H1 (cell line): ENCODE measurements around the gene WDFY3. TPM values are rescaled to one million over a fixed set of nuclear protein-coding genes. Genes with fewer than 3 reads are reported as not detected.

Experiments
- CTCF ChIA-PET: fragments of 300-600 bp; sonication (Branson Sonifier 250); formaldehyde crosslinking; loops from one replicate; lab custom pipeline; 2021; ENCODE audit not compliant: partially characterized antibody; lab: Charles Lee
- POLR2A ChIA-PET: fragments of 300-600 bp; sonication (Branson Sonifier 250); formaldehyde crosslinking; loops from one replicate; lab custom pipeline; 2021; ENCODE audit warnings: inconsistent platforms; ENCODE audit not compliant: partially characterized antibody; lab: Charles Lee
- DNase-seq, 2 experiments: peaks; one replicate each; pipeline versions ENCODE4 v3.0.0 to v3.0.0-alpha.2; 2010 to 2022; ENCODE audit warnings: low spot score in 2 of 2, low read depth in 1 of 2, mixed read lengths in 1 of 2
- FAIRE-seq: peaks from 2 replicates; lab custom pipeline; 2011; peaks lifted over from hg19 to GRCh38; lab: Jason Lieb, UNC
- H2AFZ ChIP-seq: 2 replicates; pipeline ENCODE4 v1.8.1; 2012; ENCODE audit warnings: low read length, inconsistent platforms
- H2AK5ac ChIP-seq: 2 replicates; pipeline ENCODE4 v1.6.1; 2013; ENCODE audit warnings: low read depth, low read length
- H2BK120ac ChIP-seq: replicated peaks from 2 replicates; pipeline ENCODE3; 2013; ENCODE audit warnings: low read depth, low read length, inconsistent platforms
- H2BK12ac ChIP-seq: 2 replicates; pipeline ENCODE4 v1.6.1; 2013; ENCODE audit warnings: low read depth, low read length
- H2BK15ac ChIP-seq: 2 replicates; pipeline ENCODE4 v1.6.1; 2013; ENCODE audit warnings: low read length
- H2BK20ac ChIP-seq: 2 replicates; pipeline ENCODE4 v1.6.1; 2013; ENCODE audit warnings: low read length
- H2BK5ac ChIP-seq: 2 replicates; pipeline ENCODE4 v1.6.1; 2013; ENCODE audit warnings: low read depth, low read length
- H3K14ac ChIP-seq: 2 replicates; pipeline ENCODE4 v1.6.1; 2013; ENCODE audit warnings: inconsistent platforms; ENCODE audit not compliant: insufficient read length
- H3K18ac ChIP-seq: 2 replicates; pipeline ENCODE4 v1.6.1; 2013; ENCODE audit warnings: low read length; ENCODE audit errors: extremely low read depth
- H3K23ac ChIP-seq: 2 replicates; pipeline ENCODE4 v1.6.1; 2013; ENCODE audit warnings: inconsistent platforms; ENCODE audit not compliant: insufficient read length
- H3K23me2 ChIP-seq: 2 replicates; pipeline ENCODE4 v1.6.1; 2013; ENCODE audit warnings: low read depth, low read length
- H3K27ac ChIP-seq: 2 replicates; pipeline ENCODE4 v1.6.1; 2011; ENCODE audit warnings: low read depth, low read length, inconsistent platforms
- H3K27me3 ChIP-seq, 4 experiments: replicated peaks in 1 of 4; 1 replicate in 1 of 4; 2 replicates in 3 of 4; pipeline versions ENCODE4 v1.6.1 to v1.8.1; 2011 to 2013; ENCODE audit warnings: low read length in 3 of 4, mild to moderate bottlenecking in 3 of 4, inconsistent platforms in 2 of 4, mixed read lengths in 2 of 4, moderate library complexity in 1 of 4; ENCODE audit not compliant: control insufficient read depth in 3 of 4, insufficient read depth in 3 of 4; ENCODE audit errors: extremely low read depth in 1 of 4
- H3K36me3 ChIP-seq, 4 experiments: 2 replicates each; pipeline versions ENCODE4 v1.6.1 to v1.8.1; 2011 to 2013; ENCODE audit warnings: mild to moderate bottlenecking in 4 of 4, low read length in 3 of 4, moderate library complexity in 2 of 4, control low read depth in 1 of 4, inconsistent platforms in 1 of 4; ENCODE audit not compliant: insufficient read depth in 4 of 4, control insufficient read depth in 2 of 4
- H3K4ac ChIP-seq: replicated peaks from 2 replicates; pipeline ENCODE3; 2013; ENCODE audit warnings: low read length, low read depth, mixed read lengths, inconsistent platforms; ENCODE audit not compliant: insufficient read length
- H3K4me1 ChIP-seq, 4 experiments: replicated peaks in 1 of 4; 1 replicate in 1 of 4; 2 replicates in 3 of 4; pipeline versions ENCODE4 v1.6.1 to v1.8.1; 2011 to 2013; ENCODE audit warnings: low read length in 3 of 4, inconsistent platforms in 2 of 4, mixed read lengths in 1 of 4; ENCODE audit not compliant: insufficient read depth in 4 of 4, control insufficient read depth in 3 of 4
- H3K4me2 ChIP-seq, 2 experiments: 2 replicates each; pipeline versions ENCODE4 v1.6.1 to v1.8.1; 2011 to 2013; ENCODE audit warnings: low read depth in 2 of 2, low read length in 2 of 2, control low read depth in 1 of 2, inconsistent platforms in 1 of 2, mild to moderate bottlenecking in 1 of 2; ENCODE audit not compliant: insufficient read depth in 1 of 2
- H3K4me3 ChIP-seq, 4 experiments: fragments of 200-600, 300-600 bp in 1 of 4; sonication (generic), shearing (Covaris generic), sonication (Bioruptor Twin) in 1 of 4; 2 replicates each; pipeline versions ENCODE4 v1.5.1 to v1.8.1; 2011 to 2016; ENCODE audit warnings: low read length in 4 of 4, low read depth in 3 of 4, control low read depth in 2 of 4, inconsistent platforms in 2 of 4, mild to moderate bottlenecking in 2 of 4, mixed read lengths in 1 of 4, moderate library complexity in 1 of 4; ENCODE audit not compliant: insufficient read depth in 2 of 4; ENCODE audit errors: extremely low read depth in 1 of 4
- H3K56ac ChIP-seq: replicated peaks from 2 replicates; pipeline ENCODE3; 2013; ENCODE audit warnings: low read depth, mild to moderate bottlenecking, mixed read lengths, low read length, inconsistent platforms; ENCODE audit not compliant: insufficient read length
- H3K79me1 ChIP-seq: 2 replicates; pipeline ENCODE4 v1.6.1; 2013; ENCODE audit warnings: low read depth, low read length, control low read depth
- H3K79me2 ChIP-seq, 2 experiments: 2 replicates each; pipeline versions ENCODE4 v1.6.1 to v1.8.1; 2012 to 2013; ENCODE audit warnings: low read length in 2 of 2, mild to moderate bottlenecking in 2 of 2, inconsistent platforms in 1 of 2; ENCODE audit not compliant: insufficient read depth in 2 of 2, control insufficient read depth in 1 of 2
- H3K9ac ChIP-seq, 4 experiments: replicated peaks in 1 of 4; 1 replicate in 1 of 4; 2 replicates in 3 of 4; pipeline versions ENCODE4 v1.6.1 to v1.8.1; 2011 to 2013; ENCODE audit warnings: low read depth in 3 of 4, low read length in 3 of 4, control low read depth in 2 of 4, mild to moderate bottlenecking in 2 of 4, moderate library complexity in 2 of 4, inconsistent platforms in 1 of 4; ENCODE audit errors: extremely low read depth in 1 of 4
- H3K9me3 ChIP-seq, 2 experiments: 2 replicates each; pipeline versions ENCODE4 v1.6.1 to v1.8.1; 2012 to 2013; ENCODE audit warnings: mild to moderate bottlenecking in 2 of 2, moderate library complexity in 2 of 2, control low read depth in 1 of 2, inconsistent platforms in 1 of 2, low read depth in 1 of 2, low read length in 1 of 2, mixed read lengths in 1 of 2; ENCODE audit not compliant: insufficient read depth in 2 of 2
- H4K20me1 ChIP-seq, 2 experiments: replicated peaks in 1 of 2; 2 replicates each; pipeline versions ENCODE3 to v1.8.1; 2011 to 2013; ENCODE audit warnings: inconsistent platforms in 2 of 2, low read length in 2 of 2, mild to moderate bottlenecking in 1 of 2; ENCODE audit not compliant: insufficient read depth in 2 of 2, control insufficient read depth in 1 of 2
- H4K5ac ChIP-seq: 2 replicates; pipeline ENCODE4 v1.6.1; 2013; ENCODE audit warnings: low read length, low read depth, mixed read lengths, inconsistent platforms; ENCODE audit not compliant: insufficient read length
- H4K8ac ChIP-seq: 2 replicates; pipeline ENCODE4 v1.8.0; 2013; ENCODE audit warnings: mild to moderate bottlenecking, moderate library complexity, low read length, inconsistent platforms; ENCODE audit not compliant: insufficient read depth; ENCODE audit errors: extremely low read depth
- H4K91ac ChIP-seq: replicated peaks from 2 replicates; pipeline ENCODE3; 2013; ENCODE audit warnings: low read length, mixed read lengths, inconsistent platforms; ENCODE audit not compliant: insufficient read length
- SUZ12 ChIP-seq: fragments of 200-600 bp; sonication (generic); IDR thresholded peaks from 2 replicates; pipeline ENCODE4 v1.6.1; 2012; ENCODE audit warnings: mild to moderate bottlenecking, inconsistent platforms, low read length, moderate library complexity, mixed read lengths
- TCF12 ChIP-seq: IDR thresholded peaks from 2 replicates; pipeline ENCODE4 v1.6.1; 2011; ENCODE audit warnings: low read depth, mild to moderate bottlenecking, low read length
- WGBS, 2 experiments: shearing (Covaris generic) in 1 of 2; methylation state at CpG; one replicate each; pipeline versions ENCODE4 v1.1.6 to v1.1.7; 2013 to 2015; ENCODE audit warnings: low lambda C conversion rate in 2 of 2, mixed read lengths in 2 of 2, inconsistent platforms in 1 of 2, low coverage in 1 of 2, missing lambda C conversion rate in 1 of 2; ENCODE audit not compliant: insufficient replicate concordance in 2 of 2, insufficient coverage in 1 of 2, insufficient read length in 1 of 2; ENCODE audit errors: extremely low coverage in 1 of 2, missing lambda C conversion rate in 1 of 2; 5-methylcytosine and 5-hydroxymethylcytosine counted together
- polyA plus RNA-seq, 7 experiments: library from polyadenylated mRNA; depleted of rRNA in 3 of 7; stranded (reverse) in 5 of 7; unstranded in 2 of 7; fragments of >200 nt in 5 of 7; fragments of 200-250 nt in 2 of 7; gene quantifications; 1 replicate in 5 of 7; 2 replicates in 1 of 7; 4 replicates in 1 of 7; pipeline versions ENCODE4 v1.2.1 to v1.2.3, GENCODE V29; 2011 to 2013; ENCODE audit warnings: missing spikeins in 2 of 7, mixed read lengths in 2 of 7
- total RNA-seq: library from RNA; stranded (reverse); fragmentation: NEBNext Ultra II Directional; extraction: Animal tissue kit (Norgen Biotek cat#: 25700); gene quantifications from 2 replicates; pipeline ENCODE4 v1.2.1, GENCODE V29; 2021

Gene WDFY3
- total and polyA plus RNA-seq, 2 of the 8 experiments (the other 6 are each of a cell fraction or from before 2014, with no cell fraction given): 25.6 to 62.4 TPM

DNA sequence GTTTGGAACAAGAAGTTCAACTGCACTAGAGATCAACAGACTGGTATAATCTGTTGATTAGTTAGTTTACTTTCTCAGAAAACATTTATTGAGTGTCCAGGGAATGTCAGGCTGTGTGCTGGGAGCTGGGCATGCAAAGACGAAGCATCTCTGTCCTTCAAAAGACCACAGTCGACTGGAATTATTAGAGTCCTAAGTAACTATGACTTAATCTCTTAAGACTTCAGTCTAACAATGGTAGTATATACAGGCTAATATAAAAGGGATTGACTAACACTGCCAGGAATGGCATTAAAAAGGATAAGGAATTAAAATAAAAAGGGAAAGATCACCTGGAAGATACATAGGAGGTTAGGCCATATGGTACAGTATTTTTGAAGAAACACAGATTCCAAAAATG is 128.7 kb downstream of the WDFY3 start:
- Histone ChIP-seq H4K8ac (no peak overlapping the region), H3K23ac (no peak overlapping the region), H3K4me1 (no peaks in the 10 kb centered on the region), H3K79me1 (no peaks in the 10 kb centered on the region), H4K91ac (no peak overlapping the region), H3K9me3 (no peaks in the 10 kb centered on the region), H4K20me1 (peaks cover 0 to 2% of the 10 kb centered on the region in 2 experiments), H3K23me2 (no peaks in the 10 kb centered on the region), H2BK12ac (no peak overlapping the region), H3K4me3 (no peak overlapping the region), H3K14ac (no peak overlapping the region), H2BK5ac (no peak overlapping the region), H2AK5ac (no peak overlapping the region), H4K5ac (no peak overlapping the region), H3K4ac (no peak overlapping the region), H2AFZ (no peak overlapping the region), H3K27me3 (no peaks in the 10 kb centered on the region), H3K18ac (no peak overlapping the region), H3K36me3 (peaks cover 0 to 10% (median 3%) of the 10 kb centered on the region in 4 experiments; a peak in 3 of 8 replicates), H2BK20ac (no peak overlapping the region), H3K56ac (no peak overlapping the region), H2BK120ac (no peak overlapping the region), H3K27ac (no peak overlapping the region), H3K79me2 (no peaks in the 10 kb centered on the region), H3K4me2 (no peak overlapping the region), H2BK15ac (no peak overlapping the region), H3K9ac (no peak overlapping the region)
- 80% methylated on average over 2 of the region's 2 CpGs; no CpG with 5 or more reads in 1 of the 2 experiments for WGBS, 2 experiments
- ChIA-PET CTCF (interaction anchor here (0.9 kb wide), 1 partner anchor 88 kb away, joined by 4 read pairs; no protein-coding TSS in a partner anchor), POLR2A (no interaction called here)
- no peak for FAIRE-seq
- DNase-seq: no peak
- TF ChIP-seq SUZ12 (no peak), TCF12 (no peak)
